Common myeloid progenitor, CD34-positive (primary cell): ENCODE measurements around the gene LATS2.
"Not testable (repeated sequence)": the region's sequence is repeated elsewhere in the genome, so short reads cannot be mapped to it uniquely, and the experiment has no call there.

ENCODE experiments used
- CTCF ChIA-PET: fragments of 350-600 bp; sonication (Branson Sonifier 250); formaldehyde crosslinking; loops from one replicate; lab custom pipeline; 2021; ENCODE audit warnings: antibody characterized with exemption; lab: Charles Lee
- POLR2A ChIA-PET: fragments of 350-600 bp; sonication (Branson Sonifier 250); formaldehyde crosslinking; loops from one replicate; lab custom pipeline; 2021; ENCODE audit warnings: antibody characterized with exemption; lab: Charles Lee
- DNase-seq, 3 donors: peaks; one replicate each; pipeline versions ENCODE4 v3.0.0 to v3.0.0-alpha.2; 2013
- H3K27ac ChIP-seq, 2 experiments: 1 replicate in 1 of 2; 2 replicates in 1 of 2; pipeline ENCODE4 v1.7.0; 2013; ENCODE audit warnings: inconsistent platforms in 2 of 2, low read length in 2 of 2, mild to moderate bottlenecking in 2 of 2, low read depth in 1 of 2, moderate library complexity in 1 of 2; ENCODE audit not compliant: severe bottlenecking in 2 of 2, insufficient read depth in 1 of 2, poor library complexity in 1 of 2
- H3K27me3 ChIP-seq, 5 experiments: replicated peaks in 2 of 5; 1 replicate in 3 of 5; 2 replicates in 2 of 5; pipeline versions ENCODE4 v1.6.1 to v1.7.0; 2013; ENCODE audit warnings: low read length in 4 of 5, mild to moderate bottlenecking in 2 of 5, moderate library complexity in 2 of 5, inconsistent platforms in 1 of 5; ENCODE audit not compliant: insufficient read depth in 5 of 5, control insufficient read depth in 4 of 5
- H3K36me3 ChIP-seq, 4 experiments: 1 replicate in 2 of 4; 2 replicates in 2 of 4; pipeline versions ENCODE4 v1.6.1 to v1.7.0; 2013; ENCODE audit warnings: low read length in 3 of 4, control low read depth in 1 of 4, mild to moderate bottlenecking in 1 of 4; ENCODE audit not compliant: control insufficient read depth in 4 of 4, insufficient read depth in 4 of 4
- H3K4me1 ChIP-seq, 4 experiments: 1 replicate in 3 of 4; 2 replicates in 1 of 4; pipeline versions ENCODE4 v1.6.1 to v1.7.1; 2013; ENCODE audit warnings: low read length in 3 of 4, mild to moderate bottlenecking in 3 of 4, control low read depth in 1 of 4, inconsistent platforms in 1 of 4, moderate library complexity in 1 of 4; ENCODE audit not compliant: control insufficient read depth in 4 of 4, insufficient read depth in 4 of 4; ENCODE audit errors: control extremely low read depth in 1 of 4
- H3K4me3 ChIP-seq, 7 experiments: 1 replicate in 4 of 7; 2 replicates in 3 of 7; pipeline versions ENCODE4 v1.5.1 to v1.7.0; 2013; ENCODE audit warnings: mild to moderate bottlenecking in 7 of 7, low read length in 6 of 7, moderate library complexity in 6 of 7, inconsistent platforms in 2 of 7, low read depth in 2 of 7, control low read depth in 1 of 7; ENCODE audit not compliant: insufficient read depth in 4 of 7, control insufficient read depth in 1 of 7; ENCODE audit errors: extremely low read depth in 1 of 7
- H3K9me3 ChIP-seq, 5 experiments: 1 replicate in 4 of 5; 2 replicates in 1 of 5; pipeline versions ENCODE4 v1.6.1 to v1.7.1; 2013; ENCODE audit warnings: low read length in 4 of 5, mild to moderate bottlenecking in 2 of 5, inconsistent platforms in 1 of 5, low read depth in 1 of 5, moderate library complexity in 1 of 5; ENCODE audit not compliant: control insufficient read depth in 4 of 5, insufficient read depth in 2 of 5; ENCODE audit errors: control extremely low read depth in 1 of 5
- WGBS: methylation state at CpG from one replicate; pipeline ENCODE4 v1.1.5; 2013; ENCODE audit not compliant: insufficient coverage; 5-methylcytosine and 5-hydroxymethylcytosine counted together

LATS2 gene

GRCh38 chr13:20961663-20962062 lies 99.7 kb downstream of the LATS2 start:
- H3K4me1 ChIP-seq, H3K4me3 ChIP-seq, H3K27me3 ChIP-seq, CTCF ChIA-PET, H3K27ac ChIP-seq, POLR2A ChIA-PET, DNase-seq, H3K36me3 ChIP-seq, H3K9me3 ChIP-seq: not testable (repeated sequence)
- WGBS: 91% methylated on average over 8 of the region's 10 CpGs

GRCh38 chr13:20960663-20961309 lies 100.6 kb downstream of the LATS2 start:
- no peak for DNase-seq
- 61% methylated on average over 7 of the region's 14 CpGs for WGBS
- no peak overlapping the region for H3K27ac ChIP-seq
- H3K9me3 ChIP-seq: no peaks in the 10 kb centered on the region
- ChIA-PET POLR2A (no interaction called here), CTCF (no interaction called here)
- peaks cover 0 to 6% (median 3%) of the 10 kb centered on the region in 4 experiments for H3K4me1 ChIP-seq
- H3K36me3 ChIP-seq: no peaks in the 10 kb centered on the region
- peak overlapping the region in 4 of 7 experiments; percentile 5 to 59 (median 40) for H3K4me3 ChIP-seq
- no peaks in the 10 kb centered on the region for H3K27me3 ChIP-seq

- WGBS: 90% methylated on average over 7 of the region's 10 CpGs
- CTCF ChIA-PET: interaction anchor here (0.6 kb wide), 1 partner anchor 13 kb away, joined by 3 read pairs; no protein-coding TSS in a partner anchor
- H3K27me3 ChIP-seq, H3K36me3 ChIP-seq, H3K4me3 ChIP-seq, H3K4me1 ChIP-seq, H3K27ac ChIP-seq, H3K9me3 ChIP-seq, POLR2A ChIA-PET: not testable (repeated sequence)
- DNase-seq: peak in 2 of 3 donors; percentile 39 to 51
These were observed 104.3 kb downstream of the LATS2 start for GRCh38 chr13:20957049-20957620.

- POLR2A ChIA-PET: no interaction called here
- DNase-seq: no peak
- 97% methylated on average over 5 of the region's 6 CpGs for WGBS
- H3K36me3 ChIP-seq: no peaks in the 10 kb centered on the region
- no peak overlapping the region for H3K4me3 ChIP-seq
- no peaks in the 10 kb centered on the region for H3K27me3 ChIP-seq
- no peaks in the 10 kb centered on the region for H3K9me3 ChIP-seq
- CTCF ChIA-PET: interaction anchor here (1.6 kb wide), 1 partner anchor 12 kb away, joined by 5 read pairs; no protein-coding TSS in a partner anchor
- peaks cover 0 to 1% (median under 1%) of the 10 kb centered on the region in 4 experiments for H3K4me1 ChIP-seq
- no peak overlapping the region for H3K27ac ChIP-seq
These were observed 105.9 kb downstream of the LATS2 start for GRCh38 chr13:20955496-20955895.

- Histone ChIP-seq H3K36me3 (no peaks in the 10 kb centered on the region), H3K4me3 (no peak overlapping the region), H3K9me3 (no peaks in the 10 kb centered on the region), H3K27ac (no peak overlapping the region), H3K27me3 (no peaks in the 10 kb centered on the region), H3K4me1 (no peaks in the 10 kb centered on the region)
- WGBS: 98% methylated on average over 14 of the region's 16 CpGs
- ChIA-PET POLR2A (no interaction called here), CTCF (interaction anchor here (1.7 kb wide), 1 partner anchor 10 kb away, joined by 5 read pairs; no protein-coding TSS in a partner anchor)
- DNase-seq: no peak
These were observed 108.0 kb downstream of the LATS2 start for GRCh38 chr13:20953245-20953931.

- ChIA-PET CTCF (interaction anchor here (1.7 kb wide), 1 partner anchor 10 kb away, joined by 5 read pairs; no protein-coding TSS in a partner anchor), POLR2A (no interaction called here)
- Histone ChIP-seq H3K4me3 (no peak overlapping the region), H3K27ac (no peak overlapping the region), H3K36me3 (no peaks in the 10 kb centered on the region), H3K27me3 (no peaks in the 10 kb centered on the region), H3K9me3 (no peaks in the 10 kb centered on the region), H3K4me1 (no peaks in the 10 kb centered on the region)
- WGBS: 89% methylated on average over 16 of the region's 16 CpGs
- no peak for DNase-seq
These were observed 108.5 kb downstream of the LATS2 start for GRCh38 chr13:20952838-20953237.

GRCh38 chr13:20948001-20948400 lies 113.4 kb downstream of the LATS2 start:
- peaks cover 0 to 30% (median 25%) of the 10 kb centered on the region in 4 experiments for H3K4me1 ChIP-seq
- POLR2A ChIA-PET, H3K36me3 ChIP-seq, H3K9me3 ChIP-seq, H3K27ac ChIP-seq, DNase-seq, H3K27me3 ChIP-seq, CTCF ChIA-PET, H3K4me3 ChIP-seq: not testable (repeated sequence)
- 92% methylated on average over 2 of the region's 3 CpGs for WGBS
